ENCODE results near the gene LCORL. TPM values are rescaled to one million over a fixed set of nuclear protein-coding genes. Genes with fewer than 3 reads are reported as not detected.
A peak's percentile ranks its signal among the peaks of the same experiment; 100 is the strongest.

Gene LCORL
- total RNA-seq, 1 donor from 2014 or later = 1.4 TPM

- Histone ChIP-seq H3K27me3 (no peaks in the 10 kb centered on the region), H3K27ac (no peak overlapping the region), H3K4me3 (no peak overlapping the region), H3K4me1 (peaks cover 2% of the 10 kb centered on the region in 2 donors), H3K36me3 (no peaks in the 10 kb centered on the region), H3K9me3 (no peaks in the 10 kb centered on the region)
- TF ChIP-seq CTCF (IDR thresholded peaks at IDR 0.05) = no peak
- intact Hi-C loops (cut with DNase I) = no loop called here
- no peak for DNase-seq (ENCODE audit: low spot score in 2 of 2)
Measured at GRCh38 chr4:18025288-18025687, 3.7 kb upstream of the LCORL start.

GRCh38 chr4:18022572-18023050, 1.1 kb upstream of the LCORL start:
- H3K4me1 ChIP-seq = peaks cover 2 to 3% of the 10 kb centered on the region in 2 donors
- intact Hi-C loops (cut with DNase I) = loop anchor here (1.0 kb wide), 2 partner anchors 212 to 445 kb away; partner anchors contain the start of genes DCAF16, LAP3 and NCAPG
- no peak for TF ChIP-seq CTCF (IDR thresholded peaks at IDR 0.05)
- no peaks in the 10 kb centered on the region for H3K9me3 ChIP-seq
- DNase-seq (ENCODE audit: low spot score in 2 of 2) = no peak
- H3K27me3 ChIP-seq = no peaks in the 10 kb centered on the region
- peak overlapping the region; percentile 89 to 100 for H3K4me3 ChIP-seq
- peak overlapping the region; percentile 83 to 91 for H3K27ac ChIP-seq
- no peaks in the 10 kb centered on the region for H3K36me3 ChIP-seq

GRCh38 chr4:18021470-18021719, 160 bp downstream of the LCORL start:
- H3K4me3 ChIP-seq = peak overlapping the region; percentile 89 to 100
- no peaks in the 10 kb centered on the region for H3K9me3 ChIP-seq
- TF ChIP-seq CTCF (IDR thresholded peaks at IDR 0.05) = no peak
- H3K27me3 ChIP-seq = no peaks in the 10 kb centered on the region
- no peaks in the 10 kb centered on the region for H3K36me3 ChIP-seq
- no peak for DNase-seq (ENCODE audit: low spot score in 2 of 2)
- peaks cover 2 to 3% of the 10 kb centered on the region in 2 donors for H3K4me1 ChIP-seq
- intact Hi-C loops (cut with DNase I) = loop anchor here (2.0 kb wide), 1 partner anchor 407 kb away; the partner anchor contains the start of gene MED28
- peak overlapping the region; percentile 83 to 91 for H3K27ac ChIP-seq

GRCh38 chr4:18020671-18021469, 685 bp downstream of the LCORL start:
- Histone ChIP-seq H3K36me3 (no peaks in the 10 kb centered on the region), H3K27ac (peak overlapping the region; percentile 83 to 91), H3K9me3 (no peaks in the 10 kb centered on the region), H3K4me3 (peak overlapping the region; percentile 89 to 100), H3K4me1 (peaks cover 2 to 3% of the 10 kb centered on the region in 2 donors), H3K27me3 (no peaks in the 10 kb centered on the region)
- intact Hi-C loops (cut with DNase I) = loop anchor here (2.0 kb wide), 1 partner anchor 406 kb away; the partner anchor contains the start of gene MED28
- TF ChIP-seq CTCF (IDR thresholded peaks at IDR 0.05) = no peak
- peak; percentile 20 to 84 for DNase-seq (ENCODE audit: low spot score in 2 of 2)

- DNase-seq (ENCODE audit: low spot score in 2 of 2) = no peak
- Histone ChIP-seq H3K27ac (peak overlapping the region; percentile 83 to 91), H3K27me3 (no peaks in the 10 kb centered on the region), H3K4me1 (peaks cover 2 to 3% of the 10 kb centered on the region in 2 donors), H3K36me3 (no peaks in the 10 kb centered on the region), H3K4me3 (peak overlapping the region; percentile 89 to 100), H3K9me3 (no peaks in the 10 kb centered on the region)
- no peak for TF ChIP-seq CTCF (IDR thresholded peaks at IDR 0.05)
- intact Hi-C loops (cut with DNase I) = loop anchor here (2.0 kb wide), 1 partner anchor 405 kb away; the partner anchor contains the start of gene MED28
Measured at GRCh38 chr4:18020145-18020670, 1.3 kb downstream of the LCORL start.
